Stimulated activated CD4-positive, alpha-beta T cell treated with anti-CD3 and anti-CD28 coated beads, Interleukin-2, amount 100 ng/mL, for 48 hours (primary cell): ENCODE data around the gene SPATA3.
"Not testable (repeated sequence)": the region's sequence is repeated elsewhere in the genome, so short reads cannot be mapped to it uniquely, and the experiment has no call there.

Experiments
- DNase-seq, 2 donors: peaks; one replicate each; pipeline ENCODE4 v3.0.0-alpha.2; 2020

The SPATA3 gene

DNA sequence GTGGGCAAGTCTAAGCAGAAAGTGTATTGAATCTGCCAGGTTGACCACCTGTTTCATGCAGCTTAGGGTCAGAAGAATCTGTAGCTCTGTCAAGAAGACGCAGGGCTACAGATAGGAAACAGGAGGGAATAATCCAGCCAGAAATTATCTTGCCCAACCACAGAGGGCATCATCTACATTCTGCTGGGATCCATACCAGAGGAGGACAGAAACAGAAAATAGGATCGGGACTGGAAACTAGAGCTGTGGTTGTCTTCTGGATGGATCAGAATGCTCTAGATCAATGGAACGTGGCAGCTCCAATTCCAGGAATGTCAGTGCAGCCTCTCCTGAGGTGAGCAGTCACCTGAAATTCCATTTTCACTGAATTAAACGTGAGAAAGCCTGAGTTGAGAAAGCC is 3.6 kb downstream of the SPATA3 start:
- no peak for DNase-seq

- DNase-seq, result no peak
Observed at GRCh38 chr2:231000211-231000904, 4.4 kb downstream of the SPATA3 start.

DNA sequence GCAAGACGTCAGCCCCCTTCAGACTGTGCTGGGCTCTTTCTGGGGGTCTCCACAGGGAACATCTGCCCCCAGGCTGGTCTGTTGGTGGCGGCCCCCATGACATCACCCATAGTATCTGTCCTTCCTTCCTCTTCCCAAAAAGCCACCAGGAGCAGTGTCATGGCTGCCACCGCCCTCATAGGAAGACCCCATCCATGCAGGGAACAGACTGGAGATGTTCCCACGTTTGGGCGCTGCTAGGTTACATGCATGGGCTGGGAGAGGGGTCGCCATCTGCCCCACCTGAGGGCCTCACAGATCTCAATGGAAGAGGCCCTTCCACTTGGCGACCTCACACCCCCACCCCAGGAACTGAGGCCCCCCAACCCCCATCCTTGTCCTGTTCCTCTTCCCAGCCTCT is 5.1 kb downstream of the SPATA3 start:
- DNase-seq, result no peak

GRCh38 chr2:231001921-231002320 is 6.0 kb downstream of the SPATA3 start:
- DNase-seq, result no peak

GRCh38 chr2:231002641-231003040 is 6.7 kb downstream of the SPATA3 start:
- no peak for DNase-seq

GRCh38 chr2:231003186-231003585 is 7.3 kb downstream of the SPATA3 start:
- DNase-seq, result no peak

DNA sequence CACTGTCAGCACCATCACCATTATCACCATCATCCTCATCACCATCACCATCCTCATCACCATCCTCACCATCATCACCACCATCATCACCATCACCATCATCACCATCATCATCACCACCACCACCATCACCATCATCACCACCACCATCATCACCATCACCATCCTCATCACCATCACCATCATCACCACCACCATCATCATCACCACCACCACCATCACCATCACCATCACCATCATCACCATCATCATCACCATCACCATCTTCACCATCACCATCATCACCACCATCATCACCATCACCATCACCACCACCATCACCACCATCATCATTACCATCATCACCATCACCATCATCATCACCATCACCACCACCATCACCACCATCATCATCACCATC is 9.0 kb downstream of the SPATA3 start:
- DNase-seq, result not testable (repeated sequence)

DNA sequence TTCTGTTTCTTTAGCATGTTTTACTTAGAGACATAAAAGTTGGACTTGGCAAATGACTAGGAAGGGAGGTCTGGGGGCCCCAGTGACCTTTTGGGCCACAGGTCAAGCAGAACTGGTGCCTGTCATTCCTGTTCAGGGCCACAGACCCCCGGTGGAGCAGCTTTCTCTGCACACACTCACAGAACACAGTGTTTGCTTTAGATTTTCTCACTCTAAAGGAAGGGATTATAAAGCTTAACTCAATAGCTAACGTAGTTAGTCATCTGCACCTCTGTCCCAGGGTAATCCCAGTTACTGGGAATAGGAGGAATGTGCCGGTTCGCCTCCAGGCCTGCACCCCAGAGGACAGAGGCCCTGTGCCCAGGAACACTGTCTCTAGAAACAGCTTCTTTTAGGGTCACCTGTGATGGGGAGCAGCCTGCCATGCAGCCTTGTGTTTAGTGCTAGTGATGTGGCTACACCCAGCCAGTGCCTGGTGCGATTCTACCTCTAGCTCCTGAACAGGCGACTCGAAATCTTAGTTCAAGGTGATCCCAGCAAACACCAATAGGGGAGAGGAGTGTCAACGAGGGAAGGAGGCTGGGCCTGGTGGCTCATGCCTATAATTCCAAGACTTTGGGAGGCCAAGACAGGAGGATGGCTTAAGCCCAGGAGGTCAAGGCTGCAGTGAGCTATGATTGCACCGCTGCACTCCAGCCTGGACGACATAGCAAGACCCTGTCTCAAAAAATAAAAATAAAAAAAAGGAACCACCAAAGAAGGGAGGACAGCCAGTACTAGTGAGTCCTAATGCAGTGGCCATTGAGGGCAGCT is 11.6 kb downstream of the SPATA3 start:
- no peak for DNase-seq

- DNase-seq, result no peak
Observed at GRCh38 chr2:231008131-231008530, 12.2 kb downstream of the SPATA3 start.

DNA sequence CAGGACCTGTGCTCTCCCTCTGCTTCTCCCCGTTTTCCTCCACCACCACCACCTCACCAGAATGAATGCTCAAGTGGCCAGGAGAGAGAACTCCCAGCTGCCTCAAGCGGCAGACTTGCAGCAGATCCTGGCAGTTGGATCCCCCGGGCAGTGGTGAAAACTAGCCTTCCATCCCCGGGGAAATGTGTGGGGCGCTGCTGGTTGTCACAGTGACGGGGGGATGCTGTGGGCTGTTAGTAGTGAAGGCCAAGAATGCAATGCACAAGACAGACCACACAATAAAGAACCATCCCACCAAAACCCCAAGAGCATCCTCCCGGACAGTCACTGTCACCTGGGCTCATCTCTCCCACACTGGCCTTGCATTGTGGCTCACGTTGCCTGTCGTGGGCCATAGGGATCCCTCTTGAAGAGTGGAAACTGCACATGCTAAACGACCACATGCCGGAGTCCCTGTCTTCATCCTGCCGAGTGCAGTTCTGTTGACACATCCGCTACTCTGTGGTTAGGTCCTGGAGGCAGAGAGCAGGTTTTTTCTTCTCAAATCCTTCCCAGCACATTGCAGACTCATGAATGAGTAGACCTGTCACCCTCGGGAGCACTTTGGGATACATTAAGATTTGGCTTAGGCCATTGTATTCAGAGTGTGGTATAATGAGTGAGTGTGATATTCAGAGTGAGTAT is 13.5 kb downstream of the SPATA3 start:
- DNase-seq, result no peak

- no peak for DNase-seq
Observed at GRCh38 chr2:231010201-231010730, 14.3 kb downstream of the SPATA3 start.

DNA sequence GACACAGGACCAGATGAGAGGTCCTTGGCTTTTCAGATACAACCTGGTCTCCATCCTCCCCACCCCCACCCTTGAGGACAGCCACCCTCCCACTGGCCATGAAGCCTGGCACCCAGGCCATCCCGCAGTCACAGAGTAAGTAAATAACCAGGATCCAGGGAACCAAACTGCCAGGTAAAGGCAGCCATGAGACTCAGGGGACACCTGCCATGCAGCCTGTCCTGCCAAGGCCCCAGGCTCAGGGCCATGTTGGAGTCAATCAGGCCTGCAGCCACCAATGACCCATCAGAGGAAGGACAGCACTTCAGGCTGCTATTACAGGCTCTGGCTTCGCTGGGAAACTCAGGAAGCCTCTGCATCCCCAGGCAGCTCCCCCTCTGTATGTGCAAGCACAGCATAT is 15.6 kb downstream of the SPATA3 start:
- DNase-seq, result no peak

GRCh38 chr2:231012463-231012862 is 16.5 kb downstream of the SPATA3 start:
- DNase-seq, result no peak

- DNase-seq, result no peak
Observed at GRCh38 chr2:231013820-231014219, 17.9 kb downstream of the SPATA3 start.

GRCh38 chr2:231015478-231015877 is 19.6 kb downstream of the SPATA3 start:
- DNase-seq, result no peak

- no peak for DNase-seq
Observed at GRCh38 chr2:231015926-231016325, 20.0 kb downstream of the SPATA3 start.

DNA sequence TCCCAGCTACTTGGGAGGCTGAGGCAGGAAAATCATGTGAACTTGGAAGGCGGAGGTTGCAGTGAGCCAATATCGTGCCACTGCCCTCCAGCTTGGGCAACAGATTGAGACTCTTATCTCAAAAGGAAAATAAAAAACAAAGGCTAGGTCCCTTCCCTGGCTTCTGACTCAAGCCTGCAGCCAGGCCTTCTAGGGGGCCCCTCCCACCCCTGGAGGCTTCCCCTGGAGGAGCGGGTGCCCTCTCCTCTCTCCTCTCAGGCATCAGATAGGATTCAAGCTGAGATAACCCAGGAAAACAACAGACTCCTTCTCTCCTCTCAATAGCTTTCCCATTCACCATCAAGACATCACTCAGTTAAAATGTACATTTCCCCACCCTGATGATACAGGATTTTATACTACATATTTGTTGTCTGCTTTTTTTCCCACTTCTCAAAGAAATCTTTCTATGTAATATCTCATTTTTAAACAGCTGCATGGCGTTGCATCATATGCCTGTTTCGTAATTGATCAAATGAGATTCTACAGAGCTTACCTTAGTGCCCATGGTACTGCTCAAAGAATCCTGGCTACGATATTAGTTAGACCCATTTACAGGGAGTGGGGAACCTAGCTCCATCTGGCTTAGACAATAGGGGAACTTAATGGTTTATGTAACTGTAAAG is 20.8 kb downstream of the SPATA3 start:
- no peak for DNase-seq

- DNase-seq, result no peak
Observed at GRCh38 chr2:231017231-231017598, 21.3 kb downstream of the SPATA3 start.

- no peak for DNase-seq
Observed at GRCh38 chr2:231018184-231018583, 22.3 kb downstream of the SPATA3 start.

DNA sequence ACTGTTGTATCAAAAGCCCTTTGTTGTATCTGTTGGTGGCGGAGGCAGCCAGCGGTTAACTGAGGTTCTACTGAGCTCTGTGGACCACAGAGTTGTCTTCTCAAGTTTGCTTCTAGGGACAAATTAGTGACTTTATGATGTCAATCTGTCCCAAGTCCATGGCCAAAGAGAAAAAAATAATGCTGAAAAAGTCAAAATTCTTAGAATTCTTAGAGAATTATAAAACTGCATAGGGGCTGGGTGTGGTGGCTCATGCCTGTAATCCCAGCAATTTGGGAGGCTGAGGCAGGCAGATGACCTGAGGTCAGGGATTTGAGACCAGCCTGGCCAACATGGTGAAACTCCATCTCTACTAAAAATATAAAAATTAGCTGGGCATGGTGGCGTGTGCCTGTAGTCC is 29.1 kb downstream of the SPATA3 start:
- DNase-seq, result not testable (repeated sequence)

DNA sequence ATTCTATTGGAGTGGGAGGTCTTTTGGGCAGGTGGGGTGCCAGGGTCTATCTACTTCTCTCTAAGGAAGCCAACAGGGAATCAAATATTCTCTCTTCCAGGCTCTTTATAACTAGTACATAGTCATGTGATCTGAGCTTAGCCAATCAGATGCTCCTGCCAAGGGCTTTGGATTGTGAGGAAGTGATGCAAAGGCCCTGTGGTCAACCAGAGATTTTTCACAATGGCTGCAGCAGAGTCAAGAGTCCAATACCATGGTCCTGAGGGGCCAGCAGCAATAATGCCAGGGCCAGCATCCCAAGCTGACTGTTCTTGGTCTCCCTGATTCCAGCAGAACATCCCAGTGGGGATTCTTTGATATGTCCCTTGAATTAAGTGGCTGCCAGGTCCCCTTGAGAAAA is 33.0 kb downstream of the SPATA3 start:
- no peak for DNase-seq

DNA sequence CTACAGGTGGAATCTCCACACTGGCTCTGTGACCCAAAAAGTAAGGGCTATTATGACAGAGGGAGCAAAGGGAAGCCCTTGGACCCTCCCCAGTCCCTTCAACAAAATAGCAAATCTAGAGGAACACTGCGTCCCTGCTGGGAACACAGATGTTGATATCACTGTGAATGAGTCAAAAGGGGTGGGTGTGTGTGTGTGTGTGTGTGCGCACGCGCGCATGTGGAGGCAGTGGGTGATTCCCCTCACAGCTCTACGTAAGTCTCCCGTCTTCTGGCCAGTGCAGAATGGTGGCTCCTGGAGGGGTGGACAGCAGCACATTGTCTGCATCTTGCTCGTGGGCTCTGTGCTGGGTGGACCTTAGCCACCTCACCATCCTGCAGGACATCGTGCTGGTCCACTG is 33.6 kb downstream of the SPATA3 start:
- DNase-seq, result no peak

DNA sequence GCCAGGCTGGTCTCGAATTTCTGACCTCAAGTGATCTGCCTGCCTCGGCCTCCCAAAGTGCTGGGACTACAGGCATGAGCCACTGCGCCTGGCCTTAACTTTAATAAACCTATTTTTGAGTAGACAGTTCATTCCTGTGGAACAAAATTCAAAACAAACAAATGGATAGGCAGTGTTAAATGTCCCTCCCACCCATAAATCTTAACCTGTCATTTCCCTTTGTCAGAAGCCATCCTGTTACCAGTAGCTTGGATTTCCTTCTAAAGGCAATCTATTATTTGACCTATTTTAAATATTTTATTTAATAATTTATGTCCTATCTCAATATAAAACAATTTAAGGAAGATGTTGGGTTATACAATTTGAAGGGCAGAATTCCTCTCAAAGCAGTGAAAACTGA is 34.8 kb downstream of the SPATA3 start:
- no peak for DNase-seq
